Prostate gland (tissue), 2 donors: ENCODE data around the gene CFHR5. TPM values are rescaled to one million over a fixed set of nuclear protein-coding genes. Genes with fewer than 3 reads are reported as not detected.

Source experiments
- DNase-seq: peaks from one replicate; pipeline ENCODE4 v3.0.0-alpha.2; 2019; ENCODE audit warnings: low spot score
- H3K27ac ChIP-seq, 2 donors: fragments of 200-600 bp; sonication (generic); 2 replicates each; pipeline ENCODE4 v1.5.1; 2017 to 2019
- H3K27me3 ChIP-seq: fragments of 200-600 bp; sonication (generic); replicated peaks from 2 replicates; pipeline ENCODE4 v1.5.1; 2019; ENCODE audit not compliant: insufficient read depth
- H3K36me3 ChIP-seq, 2 donors: fragments of 200-600 bp; sonication (generic); 1 replicate in 1 of 2; 2 replicates in 1 of 2; pipeline versions ENCODE4 v1.5.1 to v1.8.1; 2017 to 2019
- H3K4me1 ChIP-seq: fragments of 200-600 bp; sonication (generic); replicated peaks from 2 replicates; pipeline ENCODE4 v1.5.1; 2019
- H3K4me3 ChIP-seq, 2 donors: fragments of 200-600 bp; sonication (generic); 2 replicates each; pipeline ENCODE4 v1.5.1; 2017 to 2019
- H3K9me3 ChIP-seq: fragments of 200-600 bp; sonication (generic); 2 replicates; pipeline ENCODE4 v1.5.1; 2017
- CTCF ChIP-seq, 4 experiments: fragments of 200-600 bp in 2 of 4; fragments of 450-650 bp in 2 of 4; sonication (generic) in 2 of 4; IDR thresholded peaks; 1 replicate in 3 of 4; 2 replicates in 1 of 4; pipeline ENCODE4 v1.5.1; 2016 to 2019; ENCODE audit warnings: antibody characterized with exemption in 4 of 4, mild to moderate bottlenecking in 2 of 4, moderate library complexity in 2 of 4
- POLR2A ChIP-seq: fragments of 450-650 bp; IDR thresholded peaks from one replicate; pipeline ENCODE4 v1.6.1; 2016; ENCODE audit warnings: antibody characterized with exemption, mild to moderate bottlenecking
- POLR2AphosphoS5 ChIP-seq: sonication (generic); formaldehyde crosslinking; IDR thresholded peaks from one replicate; pipeline ENCODE4 v1.6.1; 2017; ENCODE audit warnings: antibody characterized with exemption
- WGBS: methylation state at CpG from one replicate; pipeline ENCODE4 v1.1.5; 2018; 5-methylcytosine and 5-hydroxymethylcytosine counted together
- intact Hi-C: fragments of 100-400 bp; cut with DNase I; formaldehyde crosslinking; loops from one replicate; pipeline ENCODE4 v1.14.2; 2022
- small RNA-seq, 2 donors: library from RNA; depleted of rRNA; stranded (forward); fragments of <200 nt; gene quantifications; one replicate each; pipeline ENCODE3, GENCODE V24; 2016
- total RNA-seq, 2 donors: library from RNA; depleted of rRNA; stranded (reverse); fragments of >200 nt; gene quantifications; one replicate each; pipeline ENCODE4 v1.1.0, GENCODE V29; 2016

CFHR5 gene
- total RNA-seq, 2 donors from 2014 or later, result not detected

GRCh38 chr1:197036861-197037260 lies 59.5 kb downstream of the CFHR5 start:
- Histone ChIP-seq H3K9me3 (no peaks in the 10 kb centered on the region), H3K27ac (no peak overlapping the region), H3K4me1 (no peaks in the 10 kb centered on the region), H3K4me3 (no peak overlapping the region), H3K27me3 (no peaks in the 10 kb centered on the region), H3K36me3 (no peaks in the 10 kb centered on the region)
- WGBS, result 94% methylated on average over 3 of the region's 3 CpGs
- TF ChIP-seq POLR2A (no peak), POLR2AphosphoS5 (no peak), CTCF (IDR thresholded peaks at IDR 0.05) (no peak)
- no peak for DNase-seq
- intact Hi-C loops, result no loop called here

GRCh38 chr1:197041486-197042353 lies 64.4 kb downstream of the CFHR5 start:
- intact Hi-C loops, result no loop called here
- H3K36me3 ChIP-seq, result no peaks in the 10 kb centered on the region
- no peaks in the 10 kb centered on the region for H3K9me3 ChIP-seq
- WGBS, result 57% methylated on average over 7 of the region's 7 CpGs
- H3K4me1 ChIP-seq, result no peaks in the 10 kb centered on the region
- H3K27me3 ChIP-seq, result no peaks in the 10 kb centered on the region
- no peak for DNase-seq
- TF ChIP-seq POLR2A (no peak), CTCF (IDR thresholded peaks at IDR 0.05) (no peak), POLR2AphosphoS5 (no peak)
- no peak overlapping the region for H3K27ac ChIP-seq
- H3K4me3 ChIP-seq, result no peak overlapping the region

- Histone ChIP-seq H3K36me3 (no peaks in the 10 kb centered on the region), H3K4me1 (no peaks in the 10 kb centered on the region), H3K27ac (no peak overlapping the region), H3K9me3 (no peaks in the 10 kb centered on the region), H3K27me3 (no peaks in the 10 kb centered on the region), H3K4me3 (no peak overlapping the region)
- DNase-seq, result no peak
- TF ChIP-seq CTCF (IDR thresholded peaks at IDR 0.05), result no peak
- no peak for TF ChIP-seq POLR2A
- no peak for TF ChIP-seq POLR2AphosphoS5
- intact Hi-C loops, result no loop called here
- 66% methylated on average over 4 of the region's 4 CpGs for WGBS
These were observed 65.5 kb downstream of the CFHR5 start for GRCh38 chr1:197042676-197043341.

GRCh38 chr1:197049100-197049499 lies 71.7 kb downstream of the CFHR5 start:
- no peaks in the 10 kb centered on the region for H3K36me3 ChIP-seq
- DNase-seq, result no peak
- no peaks in the 10 kb centered on the region for H3K27me3 ChIP-seq
- H3K4me1 ChIP-seq, result no peaks in the 10 kb centered on the region
- intact Hi-C loops, result no loop called here
- H3K27ac ChIP-seq, result no peak overlapping the region
- no peak overlapping the region for H3K4me3 ChIP-seq
- H3K9me3 ChIP-seq, result no peaks in the 10 kb centered on the region
- TF ChIP-seq POLR2AphosphoS5 (no peak), CTCF (IDR thresholded peaks at IDR 0.05) (no peak), POLR2A (no peak)

Small RNA genes within 50 kb of the gene (small RNA-seq; reads per million reads assigned to genes)
- gene AL139418.1, result 0 reads per million in 2 donors

Other genes starting within 250 kb of the CFHR5 start
- gene CFHR3, start 202.7 kb upstream of the CFHR5 start, total RNA-seq, result not detected
- not detected for gene CFHR1, start 157.8 kb upstream of the CFHR5 start, total RNA-seq
- not detected for gene CFHR4, start 89.5 kb upstream of the CFHR5 start, total RNA-seq
- not detected for gene CFHR2, start 33.8 kb upstream of the CFHR5 start, total RNA-seq
- not detected for gene F13B, start 89.7 kb downstream of the CFHR5 start, total RNA-seq
- gene ASPM, start 169.1 kb downstream of the CFHR5 start, total RNA-seq, result 1 to 10 TPM; 1.8 to 5.1 TPM
- gene ZBTB41, start 223.7 kb downstream of the CFHR5 start, total RNA-seq, result 10 to 100 TPM in 1 of 2 donors, 1 to 10 TPM in 1; 9.8 to 13.0 TPM